ENCODE measurements around the gene ZDHHC8.
A peak's percentile ranks its signal among the peaks of the same experiment; 100 is the strongest.

The ZDHHC8 gene

DNA sequence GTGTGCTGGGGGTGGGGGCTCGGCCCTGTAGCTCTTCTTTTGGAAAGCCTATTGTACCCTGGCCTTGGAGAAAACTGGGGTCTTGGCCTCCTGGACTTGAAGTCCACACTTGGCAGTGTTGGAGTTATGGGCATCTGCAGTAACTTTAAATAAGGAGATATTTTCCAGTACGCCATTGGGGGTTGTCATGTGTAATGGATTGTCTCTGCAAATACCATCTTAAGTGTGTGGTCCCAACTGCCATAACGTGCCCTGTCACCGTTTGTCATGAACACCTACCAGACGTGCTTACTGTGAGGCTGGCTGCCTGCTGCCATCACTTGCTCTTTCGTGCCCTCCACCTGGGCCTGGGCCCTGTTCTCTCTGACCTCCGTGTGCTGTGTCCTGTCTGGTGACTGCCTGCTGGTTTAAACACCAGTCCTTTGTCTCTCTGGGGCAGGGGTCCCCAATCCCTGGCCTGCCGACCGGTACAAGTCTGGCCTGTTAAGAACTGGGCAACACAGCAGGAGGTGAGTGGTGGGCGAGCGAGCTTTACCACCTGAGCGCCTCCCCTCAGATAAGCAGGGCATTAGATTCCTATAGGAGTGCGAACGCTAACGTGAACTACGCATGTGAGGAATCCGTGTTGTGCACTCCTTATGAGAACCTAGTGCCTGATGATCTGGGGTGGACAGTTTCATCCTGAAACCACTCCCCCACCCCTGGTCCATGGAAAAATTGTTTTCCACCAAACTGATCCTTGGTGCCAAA lies 3.6 kb upstream of the ZDHHC8 start:
- no peak for TF ChIP-seq CTCF (IDR thresholded peaks at IDR 0.05)

DNA sequence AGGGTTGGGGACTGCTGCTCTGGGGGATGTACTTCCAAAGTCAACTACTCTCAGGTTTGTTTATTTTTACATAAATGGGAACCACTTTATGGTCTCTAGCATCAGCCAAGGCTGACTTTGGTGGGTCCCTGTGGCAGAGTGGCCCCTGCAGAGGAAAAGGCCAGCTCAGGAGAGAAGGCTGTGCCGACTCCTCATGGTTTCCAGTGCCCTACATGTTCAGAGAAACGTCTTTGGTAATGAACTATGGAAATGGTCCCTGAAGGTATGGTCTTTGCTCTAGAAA lies 3.0 kb upstream of the ZDHHC8 start:
- TF ChIP-seq CTCF (IDR thresholded peaks at IDR 0.05), result no peak

DNA sequence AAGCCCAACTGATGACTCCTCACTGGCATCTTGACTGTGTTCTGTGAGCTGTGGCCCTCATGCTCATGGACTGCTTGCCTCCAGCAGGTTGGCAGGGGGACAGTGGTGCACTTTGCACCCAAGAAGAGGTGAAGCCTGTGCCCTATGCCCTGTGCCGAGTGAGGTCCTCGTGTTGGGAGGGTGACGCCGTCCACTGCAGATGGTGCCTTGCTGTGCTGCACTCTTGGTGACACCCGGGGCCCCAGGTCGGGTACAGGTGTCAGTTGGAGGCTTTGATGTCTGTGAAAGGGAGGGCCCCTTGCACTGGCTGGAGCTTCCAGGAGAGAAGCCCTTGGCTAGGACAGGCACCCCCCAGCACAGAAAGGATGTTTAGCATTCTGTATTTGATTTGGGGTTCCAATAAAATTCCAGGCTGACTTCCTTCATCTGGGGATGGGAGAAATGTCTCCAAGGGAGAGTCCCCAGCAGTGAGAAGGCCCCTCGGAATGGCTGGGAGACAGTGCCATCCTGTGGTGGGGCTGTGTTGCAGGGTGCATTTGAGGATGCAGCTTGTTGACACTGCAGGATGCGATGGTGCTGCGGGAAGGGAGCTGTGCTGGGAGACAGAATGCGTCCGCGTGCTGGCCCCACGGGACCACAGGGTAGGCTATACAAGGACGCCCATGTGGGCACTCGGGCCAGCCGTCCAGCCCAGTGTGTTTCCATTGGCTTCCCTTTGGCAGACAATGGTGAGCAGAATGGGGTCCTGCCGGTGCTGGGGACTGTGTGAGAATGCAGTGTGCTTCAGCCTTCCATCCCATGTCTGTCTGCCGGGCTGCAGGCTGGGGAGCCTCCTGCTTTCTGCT lies 2.5 kb upstream of the ZDHHC8 start:
- 0 out of 2 replicates have a peak, but pooled peaks have one; percentile 25 for TF ChIP-seq CTCF (IDR thresholded peaks at IDR 0.05)

DNA sequence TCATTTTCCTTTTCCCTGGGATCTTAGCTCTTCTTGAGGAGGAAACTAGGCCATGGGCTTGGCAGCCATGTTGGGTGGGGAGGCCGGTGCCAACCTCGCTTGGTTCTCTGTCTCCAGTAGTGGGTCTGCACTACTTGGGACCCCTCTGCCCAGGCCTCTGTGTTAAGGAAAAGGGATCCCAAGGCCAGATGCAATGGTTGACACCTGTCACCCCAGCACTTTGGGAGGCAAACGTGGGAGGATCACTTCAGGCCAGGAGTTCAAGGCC lies 1.9 kb upstream of the ZDHHC8 start:
- TF ChIP-seq CTCF (IDR thresholded peaks at IDR 0.05), result no peak

GRCh38 chr22:20130319-20130718 lies 1.3 kb upstream of the ZDHHC8 start:
- TF ChIP-seq CTCF (IDR thresholded peaks at IDR 0.05), result peak; percentile 32; the same call in 1 of the 2 replicates

GRCh38 chr22:20130731-20131596 lies 640 bp upstream of the ZDHHC8 start:
- no peak for TF ChIP-seq CTCF (IDR thresholded peaks at IDR 0.05)

GRCh38 chr22:20131859-20132685 lies 468 bp downstream of the ZDHHC8 start:
- TF ChIP-seq CTCF (IDR thresholded peaks at IDR 0.05), result no peak

Data from LNCAP (cell line).